CD4-positive, alpha-beta T cell treated with Interleukin-21 for 1 hour (primary cell): ENCODE measurements around the gene FKBP15.
"Not testable (repeated sequence)": the region's sequence is repeated elsewhere in the genome, so short reads cannot be mapped to it uniquely, and the experiment has no call there.

Source experiments
- DNase-seq: peaks from one replicate; pipeline ENCODE4 v3.0.0-alpha.2; 2020

Gene FKBP15, protein sequence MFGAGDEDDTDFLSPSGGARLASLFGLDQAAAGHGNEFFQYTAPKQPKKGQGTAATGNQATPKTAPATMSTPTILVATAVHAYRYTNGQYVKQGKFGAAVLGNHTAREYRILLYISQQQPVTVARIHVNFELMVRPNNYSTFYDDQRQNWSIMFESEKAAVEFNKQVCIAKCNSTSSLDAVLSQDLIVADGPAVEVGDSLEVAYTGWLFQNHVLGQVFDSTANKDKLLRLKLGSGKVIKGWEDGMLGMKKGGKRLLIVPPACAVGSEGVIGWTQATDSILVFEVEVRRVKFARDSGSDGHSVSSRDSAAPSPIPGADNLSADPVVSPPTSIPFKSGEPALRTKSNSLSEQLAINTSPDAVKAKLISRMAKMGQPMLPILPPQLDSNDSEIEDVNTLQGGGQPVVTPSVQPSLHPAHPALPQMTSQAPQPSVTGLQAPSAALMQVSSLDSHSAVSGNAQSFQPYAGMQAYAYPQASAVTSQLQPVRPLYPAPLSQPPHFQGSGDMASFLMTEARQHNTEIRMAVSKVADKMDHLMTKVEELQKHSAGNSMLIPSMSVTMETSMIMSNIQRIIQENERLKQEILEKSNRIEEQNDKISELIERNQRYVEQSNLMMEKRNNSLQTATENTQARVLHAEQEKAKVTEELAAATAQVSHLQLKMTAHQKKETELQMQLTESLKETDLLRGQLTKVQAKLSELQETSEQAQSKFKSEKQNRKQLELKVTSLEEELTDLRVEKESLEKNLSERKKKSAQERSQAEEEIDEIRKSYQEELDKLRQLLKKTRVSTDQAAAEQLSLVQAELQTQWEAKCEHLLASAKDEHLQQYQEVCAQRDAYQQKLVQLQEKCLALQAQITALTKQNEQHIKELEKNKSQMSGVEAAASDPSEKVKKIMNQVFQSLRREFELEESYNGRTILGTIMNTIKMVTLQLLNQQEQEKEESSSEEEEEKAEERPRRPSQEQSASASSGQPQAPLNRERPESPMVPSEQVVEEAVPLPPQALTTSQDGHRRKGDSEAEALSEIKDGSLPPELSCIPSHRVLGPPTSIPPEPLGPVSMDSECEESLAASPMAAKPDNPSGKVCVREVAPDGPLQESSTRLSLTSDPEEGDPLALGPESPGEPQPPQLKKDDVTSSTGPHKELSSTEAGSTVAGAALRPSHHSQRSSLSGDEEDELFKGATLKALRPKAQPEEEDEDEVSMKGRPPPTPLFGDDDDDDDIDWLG

DNA sequence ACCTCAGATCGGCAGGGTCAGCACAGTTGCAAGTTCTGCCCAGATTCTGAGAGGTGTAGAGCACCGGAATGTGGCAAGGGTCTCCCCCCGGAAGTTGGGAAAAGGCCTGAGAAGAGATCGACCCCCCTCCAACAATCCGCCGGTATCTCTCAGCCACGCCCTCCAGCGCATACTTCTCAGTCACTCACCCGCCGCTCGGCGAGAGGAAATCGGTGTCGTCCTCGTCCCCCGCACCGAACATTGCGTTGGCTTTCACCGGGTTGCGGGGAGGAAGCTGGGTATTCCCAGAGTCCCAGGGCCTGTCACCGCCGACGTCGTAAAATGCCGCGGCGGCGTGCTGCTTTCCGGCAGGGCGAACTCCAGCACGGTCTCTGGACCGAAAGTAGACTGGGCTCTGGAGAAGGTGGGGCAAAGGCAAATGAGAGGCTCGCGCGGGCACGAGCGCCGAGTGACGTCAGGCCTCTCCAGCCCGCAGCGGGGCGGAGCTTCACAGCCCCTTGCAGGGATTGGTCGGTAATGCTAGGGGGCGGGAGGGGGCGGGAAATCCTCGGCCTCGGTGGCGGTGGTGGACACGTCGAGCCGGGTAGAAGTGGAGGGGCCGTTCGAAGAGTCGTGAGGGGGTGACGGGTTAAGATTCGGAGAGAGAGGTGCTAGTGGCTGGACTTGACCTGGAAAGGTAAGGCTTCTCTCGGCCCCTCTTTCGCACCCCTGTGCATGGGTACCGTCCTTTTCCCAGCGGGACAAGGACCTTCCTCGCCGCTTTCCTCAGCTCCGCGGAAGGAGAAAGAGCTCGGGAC is at the start of gene FKBP15, which contains the start of gene SLC31A1:
Gene FKBP15, minus strand, starts transcription at position 275 of the 797 bp plus-strand sequence. Its CDS starts 34 bp downstream, at position 241.
Gene SLC31A1, plus strand, starts transcription at position 542 of the 797 bp plus-strand sequence. CDS start 34,605 bp downstream, outside the sequence.
- peak; percentile 98 for DNase-seq

DNA sequence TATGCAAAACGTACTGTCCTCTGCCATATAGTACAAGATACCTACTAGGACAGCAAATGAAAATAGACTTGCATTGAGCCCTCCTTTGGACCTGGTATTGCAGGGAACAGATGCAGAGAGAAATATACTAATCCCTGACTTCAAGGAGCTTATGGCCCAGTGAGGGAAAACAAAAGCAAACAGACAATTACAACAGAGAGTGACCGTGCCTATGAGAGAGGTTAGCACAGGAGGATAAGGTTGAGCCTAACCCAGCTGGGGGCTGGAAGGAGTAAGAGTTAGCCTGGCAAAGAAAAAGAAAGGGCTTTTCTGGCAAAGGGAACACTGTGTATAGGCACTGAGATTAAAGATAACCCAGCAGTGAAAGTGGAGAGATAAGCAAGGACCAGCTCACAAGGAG is 48.8 kb upstream of the FKBP15 start:
- no peak for DNase-seq

DNA sequence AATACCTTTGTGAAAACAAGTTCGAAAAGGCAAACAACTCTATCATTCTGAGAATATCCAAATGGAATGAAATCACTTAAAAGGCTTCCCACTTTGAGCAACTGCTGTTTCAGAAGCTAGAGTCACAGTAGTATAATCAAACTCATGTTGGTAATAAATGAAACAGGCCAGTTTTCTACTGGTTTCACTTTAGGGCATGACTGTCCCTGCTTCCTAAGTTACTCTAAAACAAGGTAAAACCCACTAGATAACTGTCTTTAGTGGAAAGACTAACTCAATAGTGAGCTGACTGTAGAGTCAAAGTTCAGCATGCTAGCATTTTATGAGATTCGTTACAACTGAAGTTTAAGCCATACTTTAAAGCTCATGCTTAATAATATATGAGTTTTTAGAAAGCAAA is 48.3 kb upstream of the FKBP15 start:
- DNase-seq = no peak

DNA sequence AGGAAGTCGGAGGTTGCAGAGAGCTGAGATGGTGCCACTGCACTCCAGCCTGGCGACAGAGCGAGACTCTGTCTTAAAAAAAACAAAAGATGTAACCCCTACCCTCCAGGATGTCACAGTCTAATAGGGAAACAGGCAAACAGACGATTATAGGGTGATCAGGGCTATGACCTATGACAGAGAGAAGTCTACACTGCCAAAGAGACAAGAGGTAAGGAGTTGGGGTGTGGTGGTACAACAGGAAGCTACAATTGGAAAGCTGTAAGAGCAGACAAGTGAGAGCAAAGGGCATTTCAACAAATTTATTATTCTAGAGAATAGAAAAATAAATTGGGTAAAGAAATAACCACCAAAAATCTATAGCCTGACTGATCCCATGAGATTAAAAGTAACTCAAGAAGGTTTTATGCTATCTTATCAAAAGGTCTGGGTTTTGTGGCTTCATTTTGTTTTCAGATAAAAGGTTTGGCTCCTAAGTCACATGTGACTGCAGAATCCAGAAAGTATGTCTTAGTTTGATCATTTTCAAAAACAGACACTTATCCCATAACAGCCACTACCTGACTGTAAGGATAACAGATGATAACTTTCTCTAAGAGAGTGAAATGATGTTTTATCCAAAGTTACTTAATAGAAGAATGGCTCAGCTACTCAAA is 47.0 kb upstream of the FKBP15 start:
- no peak for DNase-seq

DNA sequence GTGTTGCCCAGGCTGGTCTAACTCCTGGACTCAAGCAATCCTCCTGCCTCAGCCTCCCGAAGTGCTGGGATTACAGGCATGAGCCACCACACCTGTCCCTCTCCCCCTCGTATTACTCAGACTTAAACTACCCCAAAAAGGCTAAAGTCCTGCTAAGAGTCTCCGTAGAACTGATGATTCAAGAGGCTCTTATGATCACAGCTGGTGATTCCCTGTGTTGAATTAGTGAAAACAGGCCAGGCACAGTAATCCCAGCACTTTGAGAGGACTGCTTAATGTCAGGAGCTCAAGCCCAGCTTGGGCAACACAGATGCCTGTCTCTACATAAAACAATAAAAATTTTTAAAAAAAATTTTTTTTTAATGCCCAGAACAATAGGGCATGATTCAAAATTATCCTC is 45.1 kb upstream of the FKBP15 start:
- no peak for DNase-seq

DNA sequence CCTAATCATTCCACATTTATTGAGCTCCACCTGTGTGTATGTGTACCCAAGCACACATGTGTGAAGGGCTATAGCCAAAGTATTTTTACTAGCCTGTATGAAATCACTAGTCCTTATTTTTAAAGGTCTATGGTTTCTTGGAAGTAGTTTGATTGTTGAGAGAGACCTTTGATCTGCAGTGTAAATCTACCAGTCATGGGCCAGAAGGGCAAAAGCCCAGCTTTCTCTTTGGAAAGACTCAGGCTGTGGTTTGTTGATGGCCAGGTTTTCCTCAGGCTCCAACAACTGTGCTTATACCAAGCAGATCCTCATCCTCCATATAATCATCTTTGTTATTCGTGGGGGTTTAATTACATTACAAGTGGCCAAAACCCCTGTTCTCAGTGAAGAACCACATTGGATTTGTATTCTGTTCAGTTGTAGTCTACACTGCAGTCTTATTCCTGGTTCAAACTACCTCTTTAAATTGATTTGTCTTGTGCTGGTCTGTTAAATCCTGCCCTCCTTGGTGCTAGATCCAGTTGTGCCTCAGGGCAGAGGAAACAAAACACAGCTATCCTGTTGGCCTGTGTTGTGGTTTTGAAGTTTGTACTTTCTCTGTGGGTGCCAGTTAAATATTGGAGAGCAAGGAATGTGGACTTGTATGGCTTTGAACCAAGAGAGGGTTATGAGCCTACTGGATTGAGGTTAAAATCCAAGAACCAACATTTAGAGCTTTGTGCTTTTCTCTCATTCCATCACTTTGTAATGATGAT is 41.0 kb upstream of the FKBP15 start:
- no peak for DNase-seq

DNA sequence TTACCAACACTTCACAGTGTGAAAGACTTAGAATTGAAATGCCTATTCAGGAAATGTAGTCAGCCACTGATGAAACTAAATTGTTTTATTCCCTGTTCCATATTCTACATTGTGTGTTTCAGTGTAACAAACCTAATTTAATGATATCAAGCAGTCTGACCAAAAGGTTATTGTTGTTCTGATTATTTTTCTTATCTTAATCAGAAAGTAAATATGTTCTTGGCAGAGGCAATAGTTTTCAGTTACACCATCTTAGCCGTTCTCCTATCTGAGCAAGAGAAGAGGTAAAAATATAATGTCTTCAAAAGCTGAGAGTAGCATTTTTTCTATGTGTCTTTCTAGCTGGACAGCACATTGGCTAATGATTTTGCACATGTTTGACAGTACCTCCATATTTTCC is 37.2 kb upstream of the FKBP15 start:
- no peak for DNase-seq

DNA sequence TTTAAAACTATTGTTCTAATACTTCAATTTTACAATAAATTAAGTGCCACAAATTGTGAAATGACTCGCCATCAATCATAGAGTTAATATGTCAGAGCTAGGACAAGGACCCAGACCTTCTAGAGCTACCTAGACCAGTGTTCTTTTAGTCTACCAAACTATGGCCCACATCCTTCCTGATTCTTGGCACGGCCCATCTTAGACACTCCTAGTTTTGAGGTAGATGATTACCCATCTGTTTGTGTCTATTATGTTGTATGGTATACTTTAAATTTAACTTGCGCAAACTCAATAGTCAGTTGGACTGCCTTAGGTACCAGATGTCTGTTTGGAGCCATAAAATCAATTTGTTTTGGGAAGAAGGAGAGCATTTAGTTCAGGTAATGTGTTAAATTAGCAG is 36.8 kb upstream of the FKBP15 start:
- no peak for DNase-seq

DNA sequence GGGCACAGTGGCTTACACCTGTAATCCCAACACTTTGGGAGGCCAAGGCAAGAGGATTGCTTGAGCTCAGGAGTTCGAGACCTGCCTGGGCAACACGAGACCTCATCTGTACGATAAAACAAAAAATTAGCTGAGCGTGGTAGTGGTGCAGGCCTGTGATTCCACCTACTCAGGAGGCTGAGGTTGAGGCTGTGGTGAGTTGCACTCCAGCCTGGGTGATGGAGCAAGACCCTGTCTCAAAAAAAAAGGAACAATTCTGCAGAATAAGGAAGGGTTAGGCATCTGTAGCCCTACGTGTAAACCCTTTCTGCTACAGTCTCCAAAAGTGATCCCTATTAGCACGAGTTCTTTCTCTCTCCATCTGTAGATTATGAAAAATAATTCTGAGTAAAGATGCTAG is 34.4 kb upstream of the FKBP15 start:
- DNase-seq = no peak

DNA sequence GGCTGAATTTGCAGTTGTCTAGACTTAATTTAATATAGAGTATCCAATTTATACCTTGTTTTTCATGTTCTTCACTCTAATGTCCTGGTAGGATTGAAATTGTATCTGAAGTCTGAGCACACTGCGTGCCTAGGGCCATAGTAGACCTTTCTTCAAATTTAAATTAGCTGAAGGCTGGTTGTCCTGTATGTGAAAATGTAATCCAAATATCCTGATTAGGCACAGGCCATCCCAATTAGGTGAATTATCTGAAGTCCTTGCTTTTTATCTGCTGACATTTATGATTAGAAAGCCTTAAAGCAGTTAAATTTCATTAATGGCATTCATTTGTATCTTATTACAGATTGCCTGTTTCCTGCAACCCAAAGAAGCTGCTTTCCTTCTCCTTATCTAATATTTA is 33.9 kb upstream of the FKBP15 start:
- DNase-seq = no peak

DNA sequence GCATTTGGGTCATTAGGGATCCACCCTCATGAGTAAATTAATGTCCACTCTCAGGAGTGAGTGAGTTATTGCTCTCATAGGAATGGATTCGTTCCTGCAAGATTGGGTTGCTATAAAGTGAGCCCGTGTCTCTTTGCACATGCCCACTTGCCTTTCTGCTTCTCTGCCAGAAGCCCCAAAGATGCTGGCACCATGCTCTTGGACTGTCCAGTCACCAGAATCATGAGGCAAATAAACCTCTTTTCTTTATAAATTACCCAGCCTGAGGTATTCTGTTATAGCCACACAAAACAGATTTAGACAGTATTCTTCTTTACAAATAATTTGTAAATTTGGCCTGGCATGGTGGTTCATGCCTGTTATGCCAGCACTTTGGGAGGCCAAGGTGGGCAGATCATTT is 29.7 kb upstream of the FKBP15 start:
- no peak for DNase-seq

DNA sequence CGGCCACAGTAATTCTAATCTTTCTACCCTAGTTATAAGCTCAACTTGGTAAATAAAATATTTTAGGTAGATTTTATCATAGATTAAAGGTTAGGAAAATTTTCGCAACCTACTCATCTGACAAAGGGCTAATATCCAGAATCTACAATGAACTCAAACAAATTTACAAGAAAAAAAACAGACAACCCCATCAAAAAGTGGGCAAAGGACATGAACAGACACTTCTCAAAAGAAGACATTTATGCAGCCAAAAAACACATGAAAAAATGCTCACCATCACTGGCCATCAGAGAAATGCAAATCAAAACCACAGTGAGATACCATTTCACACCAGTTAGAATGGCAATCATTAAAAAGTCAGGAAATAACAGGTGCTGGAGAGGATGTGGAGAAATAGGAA is 28.6 kb upstream of the FKBP15 start:
- not testable (repeated sequence) for DNase-seq

DNA sequence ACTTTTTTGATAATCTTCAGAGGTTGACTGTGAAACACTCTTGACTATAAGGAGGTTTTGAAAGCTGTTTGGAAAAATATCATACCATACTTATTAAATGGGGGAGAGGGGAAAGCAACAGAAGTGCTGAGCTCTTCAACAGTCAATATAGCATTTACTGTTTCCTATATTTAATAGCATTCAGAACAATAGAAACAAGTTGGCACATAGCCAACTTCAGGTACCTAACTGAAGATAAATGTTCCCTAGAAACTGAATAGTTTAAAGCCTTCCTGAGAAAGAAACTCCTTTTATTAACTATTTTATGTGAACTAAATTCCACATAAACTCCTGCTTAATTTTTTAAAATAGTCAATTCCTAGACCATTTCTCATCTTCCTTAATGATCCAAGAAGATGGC is 26.6 kb upstream of the FKBP15 start:
- DNase-seq = no peak

DNA sequence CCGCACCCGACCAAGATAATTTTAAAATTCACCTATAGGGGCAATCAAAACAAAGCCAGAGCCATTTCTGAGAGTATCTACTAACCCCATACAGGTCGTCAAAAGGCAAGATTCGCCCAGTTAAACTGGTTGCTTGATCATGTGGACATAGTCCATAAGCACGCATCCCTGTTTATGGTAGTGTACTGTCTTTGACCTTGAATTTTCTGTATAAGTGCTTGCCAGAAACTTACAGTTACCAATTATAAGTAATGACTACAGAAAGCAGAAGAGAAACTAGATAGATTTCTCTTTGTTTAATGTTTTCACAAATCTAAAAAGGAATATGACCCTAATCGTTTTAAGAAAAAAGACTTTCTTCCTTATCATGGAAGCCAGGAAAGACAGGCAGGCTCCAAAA is 25.9 kb upstream of the FKBP15 start:
- no peak for DNase-seq

DNA sequence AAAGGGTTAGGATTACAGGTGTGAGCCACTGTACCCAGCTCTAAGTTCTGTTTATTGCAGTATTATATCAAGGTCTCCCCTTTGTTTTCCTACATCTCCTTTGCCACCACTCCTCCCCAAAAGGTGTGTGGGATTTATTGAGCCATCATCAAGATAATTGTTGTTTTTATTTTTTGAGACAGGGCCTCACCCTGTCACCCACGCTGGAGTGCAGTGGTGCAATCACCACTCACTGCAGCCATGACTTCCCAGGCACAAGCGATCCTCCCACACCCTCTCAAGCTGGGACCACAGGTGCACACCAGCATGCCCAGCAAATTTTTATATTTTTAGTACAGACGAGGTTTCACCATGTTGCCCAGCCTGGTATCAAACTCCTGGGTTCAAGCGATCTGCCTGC is 24.8 kb upstream of the FKBP15 start:
- no peak for DNase-seq

DNA sequence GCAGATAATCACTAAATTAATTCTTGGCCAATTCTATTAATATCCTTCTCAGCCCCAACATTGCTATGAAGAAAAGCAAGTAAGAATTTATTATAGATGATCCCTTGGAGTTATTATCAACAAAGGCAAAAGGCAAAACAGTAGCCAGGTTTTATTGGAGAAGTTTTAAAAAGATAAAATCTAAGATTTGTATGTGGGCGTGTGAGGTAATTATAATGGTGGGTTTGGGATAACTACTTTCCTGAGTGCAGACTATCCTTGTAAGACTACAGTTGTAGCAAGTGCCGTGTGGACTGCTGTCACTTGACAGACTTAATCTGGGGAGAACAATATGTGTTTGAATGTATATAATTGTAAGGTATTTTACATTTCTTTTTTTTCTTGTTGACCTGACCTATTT is 23.5 kb upstream of the FKBP15 start:
- no peak for DNase-seq

DNA sequence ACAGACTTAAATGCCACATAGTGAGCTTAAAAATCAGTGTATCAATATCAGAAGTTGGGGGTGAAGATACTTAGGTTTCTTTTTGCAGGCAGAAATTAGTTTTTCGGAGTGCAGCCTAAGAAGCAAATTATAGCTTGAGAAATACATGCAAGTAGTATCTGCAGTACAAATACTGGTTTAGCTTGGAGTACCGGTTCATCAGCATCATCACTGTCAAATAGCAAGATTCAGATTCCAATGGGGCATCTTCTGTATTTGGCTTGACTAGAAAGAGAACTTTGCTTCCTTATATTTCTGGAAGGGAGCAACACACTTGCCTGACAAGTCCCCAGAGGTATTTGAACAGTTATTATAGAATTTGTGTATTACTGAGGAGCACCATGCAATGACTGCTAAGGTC is 20.1 kb upstream of the FKBP15 start:
- no peak for DNase-seq

DNA sequence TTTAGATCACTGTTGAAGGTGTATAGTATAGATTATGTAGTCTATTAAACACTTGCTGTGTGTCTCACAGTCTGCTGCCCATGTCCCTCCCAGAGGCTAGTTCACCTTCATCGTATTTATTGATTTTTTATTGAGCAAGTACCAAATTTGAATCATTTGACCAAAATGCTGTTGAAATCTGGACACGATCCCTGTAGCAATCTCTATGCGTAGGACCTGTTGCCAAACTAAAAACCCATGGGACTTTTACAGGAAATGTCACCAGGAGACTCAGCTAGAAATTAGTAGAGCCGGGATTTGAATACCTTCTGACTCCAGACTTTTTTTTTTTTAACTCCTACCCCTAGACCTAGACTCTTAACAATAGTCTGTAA is 17.8 kb upstream of the FKBP15 start:
- no peak for DNase-seq

DNA sequence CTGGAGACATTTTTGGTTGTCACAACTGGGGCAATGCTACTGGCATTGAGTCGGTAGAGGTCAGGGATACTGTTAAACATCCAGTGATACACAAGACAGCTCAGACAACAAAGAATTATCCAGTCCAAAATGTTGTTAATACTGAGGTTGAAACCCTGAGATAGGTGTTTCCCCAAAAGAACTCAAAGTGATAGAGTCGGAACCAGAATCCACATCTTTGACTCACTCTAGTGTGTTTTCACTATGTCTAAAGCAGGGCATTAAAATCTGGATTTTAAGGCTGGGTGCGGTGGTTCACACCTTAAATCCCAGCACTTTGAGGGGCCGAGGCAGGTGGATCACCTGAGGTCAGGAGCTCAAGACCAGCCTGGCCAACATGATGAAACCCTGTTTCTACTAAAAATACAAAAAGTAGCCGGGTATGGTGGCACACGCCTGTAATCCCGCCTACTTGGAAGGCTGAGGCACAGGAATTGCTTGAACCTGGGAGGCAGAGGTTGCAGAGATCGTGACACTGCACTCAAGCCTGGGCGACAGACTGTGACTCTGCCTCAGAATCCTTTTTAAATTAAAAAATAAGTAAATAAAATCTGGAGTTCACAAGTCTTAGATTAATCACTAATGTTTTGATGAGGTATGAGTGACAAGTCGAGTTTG is 17.3 kb upstream of the FKBP15 start:
- DNase-seq = no peak

DNA sequence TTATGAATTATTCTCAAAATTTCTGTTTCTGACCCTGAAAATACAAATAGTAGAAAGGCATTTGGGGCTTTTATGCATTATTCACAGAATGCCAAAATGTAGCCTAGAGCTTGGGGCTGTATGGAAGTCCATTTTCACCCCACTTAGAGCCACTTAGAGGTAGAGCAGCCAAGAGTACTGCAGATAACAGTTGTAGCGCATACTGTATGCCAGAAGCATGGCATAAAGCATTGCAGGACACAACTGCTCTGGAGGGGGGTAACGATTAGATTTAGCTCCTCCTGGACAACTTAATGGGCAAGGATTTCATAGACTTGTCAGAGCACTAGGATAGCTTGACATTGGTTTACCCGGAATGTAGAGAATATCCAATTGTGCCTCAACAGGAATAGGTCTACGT is 15.9 kb upstream of the FKBP15 start:
- DNase-seq = no peak
